ENCODE data around the gene CENATAC.
"Not testable (repeated sequence)": the region's sequence is repeated elsewhere in the genome, so short reads cannot be mapped to it uniquely, and the experiment has no call there.

Gene CENATAC

GRCh38 chr11:118996926-118997626 is 862 bp upstream of the CENATAC start:
- DNase-seq, result peak; percentile 46

- DNase-seq, result no peak
Measured at GRCh38 chr11:118998388-118998717, 415 bp downstream of the CENATAC start.

- DNase-seq, result no peak
Measured at GRCh38 chr11:118998822-118999221, 884 bp downstream of the CENATAC start.

GRCh38 chr11:119000906-119001305 is 3.0 kb downstream of the CENATAC start:
- no peak for DNase-seq

GRCh38 chr11:119006656-119007055 is 8.7 kb downstream of the CENATAC start:
- DNase-seq, result no peak

- DNase-seq, result no peak
Measured at GRCh38 chr11:119011476-119012053, 13.6 kb downstream of the CENATAC start.

GRCh38 chr11:119012629-119013170 is 14.8 kb downstream of the CENATAC start:
- DNase-seq, result no peak

GRCh38 chr11:119014209-119014924 is 16.4 kb downstream of the CENATAC start:
- DNase-seq, result no peak

GRCh38 chr11:119015054-119015611 is 17.2 kb downstream of the CENATAC start:
- DNase-seq, result no peak

- DNase-seq, result no peak
Measured at GRCh38 chr11:119016216-119017009, 18.5 kb downstream of the CENATAC start.

- DNase-seq, result not testable (repeated sequence)
Measured at GRCh38 chr11:119017377-119017776, 19.4 kb downstream of the CENATAC start.

GRCh38 chr11:119018074-119018938 is 20.4 kb downstream of the CENATAC start, which contains the start of the genes RPS25 and TRAPPC4:
Gene RPS25 (minus strand): TSS chr11:119018343. CDS start chr11:119018284, 59 bp downstream.
Gene TRAPPC4 (plus strand): TSS chr11:119018766. CDS start chr11:119018796, 30 bp downstream.
- peak; percentile 98 for DNase-seq

- DNase-seq, result no peak
Measured at GRCh38 chr11:119019996-119020395, 22.1 kb downstream of the CENATAC start.

- no peak for DNase-seq
Measured at GRCh38 chr11:119021631-119022030, 23.7 kb downstream of the CENATAC start.

- DNase-seq, result no peak
Measured at GRCh38 chr11:119023741-119024140, 25.8 kb downstream of the CENATAC start.

- no peak for DNase-seq
Measured at GRCh38 chr11:119024430-119025098, 26.6 kb downstream of the CENATAC start.

- no peak for DNase-seq
Measured at GRCh38 chr11:119025099-119025473, 27.1 kb downstream of the CENATAC start.

GRCh38 chr11:119025541-119025940 is 27.6 kb downstream of the CENATAC start:
- no peak for DNase-seq

- DNase-seq, result no peak
Measured at GRCh38 chr11:119025978-119026766, 28.2 kb downstream of the CENATAC start.

- no peak for DNase-seq
Measured at GRCh38 chr11:119026970-119027369, 29.0 kb downstream of the CENATAC start.
